AML-193 (cell line): ENCODE measurements around the gene ZBTB7C.

ENCODE experiments used
- DNase-seq, 2 experiments: peaks; one replicate each; lab custom pipeline; 2025; lab: John Stamatoyannopoulos, UW

Gene ZBTB7C

GRCh38 chr18:48215876-48216638 lies 193.1 kb downstream of the ZBTB7C start:
- DNase-seq = no peak

DNA sequence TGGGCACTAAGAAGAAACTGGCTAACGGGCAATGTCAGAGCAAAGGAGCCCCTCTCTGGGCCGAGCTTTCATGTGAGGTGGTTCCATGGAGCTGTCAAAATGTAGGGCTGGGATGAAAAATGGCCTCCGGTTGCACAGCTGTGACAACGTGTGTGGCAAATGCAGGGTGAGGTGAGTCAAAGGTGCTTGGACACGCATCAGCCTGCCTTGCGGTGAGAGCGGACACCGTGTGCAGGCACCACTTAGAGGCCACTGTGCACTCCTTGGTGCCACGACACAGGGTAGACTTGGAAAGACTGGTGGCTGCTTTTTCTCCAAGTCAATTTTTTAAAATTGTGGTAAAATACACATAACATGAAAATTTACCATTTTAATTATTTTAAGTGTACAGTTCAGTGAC lies 195.4 kb downstream of the ZBTB7C start:
- DNase-seq = no peak

GRCh38 chr18:48208432-48209140 lies 200.6 kb downstream of the ZBTB7C start:
- no peak for DNase-seq

DNA sequence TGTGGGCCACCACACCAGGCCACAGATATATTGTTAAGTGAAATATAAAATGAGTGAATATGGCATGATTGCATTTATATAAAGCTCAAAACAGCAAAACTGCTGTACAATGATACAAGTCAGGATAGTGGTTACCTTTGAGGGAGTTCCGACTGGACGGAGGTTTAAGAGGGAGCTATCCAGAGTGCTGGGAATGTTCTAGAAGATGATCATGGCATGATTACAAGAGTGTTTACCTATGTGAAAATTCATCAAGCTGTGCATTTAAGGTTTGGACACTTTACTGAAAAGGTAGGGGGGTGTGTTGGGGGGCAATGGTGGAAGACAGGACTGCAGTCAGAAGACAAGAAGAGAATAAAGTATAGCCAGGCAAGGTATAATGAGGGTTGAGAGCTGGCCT lies 201.4 kb downstream of the ZBTB7C start:
- DNase-seq = no peak

GRCh38 chr18:48206887-48207286 lies 202.3 kb downstream of the ZBTB7C start:
- no peak for DNase-seq

DNA sequence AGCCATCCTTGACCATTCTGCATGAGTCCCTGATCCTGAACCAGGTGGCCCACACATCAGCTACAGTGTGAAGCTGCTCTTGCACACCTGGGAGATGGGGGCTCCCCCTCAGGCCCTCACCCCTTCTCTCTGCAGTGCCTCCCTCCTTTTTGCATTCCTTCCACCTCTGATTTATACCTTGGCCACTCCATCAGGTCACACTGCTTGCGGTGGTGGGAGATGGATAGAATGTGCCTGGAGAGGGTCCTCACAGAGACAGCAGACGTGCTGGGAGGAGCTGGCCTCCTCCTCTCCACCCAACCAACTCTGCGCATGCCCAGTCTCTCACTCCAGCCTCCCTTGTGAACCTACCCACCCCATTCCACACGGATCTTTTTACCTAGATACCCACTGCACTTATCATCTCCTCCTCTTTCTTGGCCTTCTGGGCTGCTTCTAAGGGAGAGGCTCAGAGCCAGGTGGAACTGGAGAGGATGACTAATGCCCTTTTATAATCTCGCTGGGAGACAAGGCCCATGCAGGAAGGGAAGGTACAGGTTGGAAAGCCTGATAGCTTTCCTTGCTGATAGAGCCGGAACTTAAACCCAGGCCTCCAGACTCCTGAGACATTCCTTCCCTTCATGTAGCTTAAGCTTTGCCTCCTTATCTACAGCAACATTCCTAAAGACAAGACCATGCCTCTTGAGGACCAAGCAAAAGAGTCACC lies 205.1 kb downstream of the ZBTB7C start:
- DNase-seq = no peak

DNA sequence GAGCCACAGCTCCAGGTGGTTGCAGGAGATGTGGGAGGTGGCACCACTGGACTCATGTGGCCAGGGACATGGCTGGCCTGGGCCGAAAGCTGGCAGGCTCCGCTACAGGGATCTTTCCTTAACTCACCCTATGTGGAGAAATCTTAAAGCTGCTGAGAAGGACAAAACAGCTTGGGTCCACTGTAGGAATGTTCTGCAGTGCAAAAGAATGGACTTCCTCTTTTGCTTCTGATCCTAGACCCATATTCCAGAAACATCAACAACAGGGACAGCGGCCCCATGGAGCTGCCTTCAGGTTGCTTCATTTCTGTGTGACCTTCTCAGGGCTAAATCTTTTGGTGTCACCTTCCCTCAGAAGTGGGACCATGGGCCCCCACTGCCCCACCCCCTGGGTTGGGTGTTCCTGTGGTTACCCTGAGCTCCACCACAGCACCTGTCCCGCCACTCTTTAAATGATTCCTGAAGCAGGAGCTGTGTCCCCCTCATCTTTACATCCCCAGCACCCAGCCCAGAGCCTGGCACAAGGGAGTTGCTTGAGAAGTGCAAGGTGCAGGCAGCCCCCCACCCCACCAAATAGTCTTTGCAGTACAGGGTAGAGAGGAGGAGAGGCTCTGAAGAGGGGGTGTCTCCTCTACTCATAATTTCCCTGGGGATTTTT lies 205.8 kb downstream of the ZBTB7C start:
- no peak for DNase-seq

DNA sequence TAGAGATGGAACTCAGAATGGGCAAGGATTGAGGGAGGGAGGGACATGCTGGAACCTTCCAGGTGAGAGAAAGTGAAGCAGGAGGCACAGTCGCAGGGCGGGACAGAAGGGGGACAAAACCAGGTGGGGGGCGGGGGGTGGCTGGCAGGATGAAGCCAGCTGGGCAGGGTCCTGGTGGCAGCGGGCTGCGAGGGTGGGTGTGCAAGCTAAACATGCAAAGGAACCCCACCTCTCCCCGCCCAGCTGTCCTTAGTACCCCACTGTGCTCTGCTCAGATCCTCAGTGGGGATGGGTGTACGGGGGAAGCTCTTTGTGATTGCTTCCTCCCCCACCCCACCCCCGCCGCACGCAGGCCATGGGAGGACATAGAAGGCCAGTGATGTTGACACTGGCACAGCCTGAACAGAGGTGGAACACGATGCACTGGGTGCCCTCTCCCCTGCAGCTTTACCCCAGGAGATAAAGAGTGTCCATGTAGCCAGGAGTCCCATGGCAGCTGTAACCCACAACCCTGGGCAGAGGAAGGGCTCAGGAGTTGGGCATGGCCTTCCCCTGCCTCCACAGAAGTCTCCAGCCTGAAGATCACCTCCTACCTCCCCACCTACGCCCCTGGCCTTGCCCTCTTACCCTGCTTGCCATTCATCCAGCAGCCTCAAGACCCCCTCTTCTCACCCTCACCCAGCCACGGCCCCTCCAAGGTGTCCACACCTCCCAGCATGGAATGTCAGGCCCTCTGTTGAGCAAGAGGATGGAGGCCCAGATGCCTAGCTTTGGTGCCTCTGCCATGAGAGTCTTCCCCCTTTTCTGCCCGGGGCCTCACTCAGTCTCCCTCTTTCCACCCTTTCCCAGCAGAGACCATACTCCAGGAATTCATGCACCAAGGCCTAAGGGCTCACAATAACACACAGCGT lies 206.6 kb downstream of the ZBTB7C start:
- no peak for DNase-seq

DNA sequence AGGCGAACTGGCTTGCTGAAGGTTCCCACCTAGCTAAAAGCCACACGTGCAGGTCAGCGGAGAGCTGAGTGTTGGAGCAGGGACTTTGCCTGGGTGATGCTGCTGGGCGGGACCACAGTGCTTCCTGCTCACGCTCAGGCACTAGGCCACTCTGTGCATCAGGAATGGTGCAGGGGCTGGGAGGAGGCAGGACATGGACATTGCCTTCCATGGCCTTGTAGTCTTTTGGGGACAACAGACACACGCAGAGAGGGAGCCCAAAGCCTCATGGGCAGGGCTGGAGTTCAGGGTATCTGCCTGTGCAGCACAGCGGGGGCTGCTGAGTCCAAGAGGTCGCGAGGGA lies 207.2 kb downstream of the ZBTB7C start:
- no peak for DNase-seq

GRCh38 chr18:48201337-48202005 lies 207.7 kb downstream of the ZBTB7C start:
- DNase-seq = no peak

- DNase-seq = no peak
These were observed 208.4 kb downstream of the ZBTB7C start for GRCh38 chr18:48200631-48201336.

- no peak for DNase-seq
These were observed 209.8 kb downstream of the ZBTB7C start for GRCh38 chr18:48199399-48199798.

GRCh38 chr18:48197819-48198218 lies 211.4 kb downstream of the ZBTB7C start:
- no peak for DNase-seq

GRCh38 chr18:48195787-48196186 lies 213.4 kb downstream of the ZBTB7C start:
- DNase-seq = no peak

GRCh38 chr18:48194591-48195181 lies 214.5 kb downstream of the ZBTB7C start:
- DNase-seq = no peak

DNA sequence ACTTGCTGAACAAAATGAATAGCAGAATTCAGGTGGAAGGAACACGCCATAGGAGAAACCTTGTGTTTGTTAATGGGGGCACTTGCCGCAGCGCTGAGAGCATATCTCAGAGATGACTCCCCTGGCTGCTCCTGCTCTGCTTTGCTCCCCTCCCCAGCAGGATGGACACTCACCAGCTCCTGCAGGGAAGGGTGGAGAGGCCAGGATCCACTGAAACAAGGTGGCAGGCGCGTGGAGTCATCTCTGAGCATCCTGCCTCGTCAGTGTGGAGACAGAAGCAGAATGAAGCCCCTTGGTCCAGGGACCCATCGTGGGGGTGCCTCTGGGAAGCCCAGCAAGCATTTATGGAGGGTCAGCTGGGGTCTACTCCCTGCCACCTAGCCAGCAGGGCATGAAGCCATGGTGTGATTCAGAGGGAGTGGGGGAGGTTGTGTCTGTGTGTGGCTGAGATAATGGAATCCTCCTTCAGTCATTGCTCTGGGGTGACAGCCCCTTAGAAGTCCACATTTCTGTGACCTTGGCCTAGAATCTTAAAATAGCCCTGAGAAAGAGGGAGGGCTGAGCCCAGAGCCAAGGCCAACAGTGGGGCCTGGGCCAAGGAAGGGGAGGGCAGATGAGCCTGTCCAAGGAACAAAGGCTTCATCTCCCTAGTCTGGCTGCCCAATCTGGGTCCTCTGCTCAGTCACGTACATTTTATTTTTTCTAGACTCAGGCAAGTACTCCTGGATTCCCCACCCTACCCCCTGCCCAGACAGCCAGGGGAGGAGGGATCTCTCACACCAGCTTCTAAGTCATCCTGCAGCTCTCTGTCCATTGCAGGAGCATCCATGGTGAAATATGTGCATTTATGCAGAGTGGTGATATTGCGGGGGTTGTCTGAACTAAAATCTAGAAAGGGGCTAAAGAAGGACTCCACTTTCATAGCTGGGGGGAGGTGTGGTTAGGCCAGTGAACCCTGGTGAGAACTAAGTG lies 215.4 kb downstream of the ZBTB7C start:
- no peak for DNase-seq

GRCh38 chr18:48192542-48192941 lies 216.6 kb downstream of the ZBTB7C start:
- DNase-seq = no peak

DNA sequence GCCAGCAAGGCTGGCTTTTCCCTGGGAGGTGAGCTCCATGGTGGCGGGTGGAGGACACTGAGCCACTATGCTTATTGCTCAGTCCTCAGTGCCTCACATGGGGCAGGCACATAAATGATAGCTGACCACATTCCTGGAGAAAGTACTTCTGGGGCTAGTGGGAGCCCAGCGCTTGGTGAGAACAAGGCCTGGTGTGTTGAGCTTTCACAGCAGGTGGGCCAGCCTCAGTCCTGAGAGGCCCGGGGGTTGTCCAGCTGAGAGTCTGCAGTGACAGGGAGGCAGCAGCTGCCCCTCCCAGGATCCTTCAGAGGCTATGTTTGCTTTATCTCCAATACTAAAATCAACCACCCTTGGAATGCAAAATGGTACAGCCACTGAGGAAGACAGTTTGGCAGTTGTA lies 217.7 kb downstream of the ZBTB7C start:
- DNase-seq = no peak

- no peak for DNase-seq
These were observed 218.2 kb downstream of the ZBTB7C start for GRCh38 chr18:48190994-48191393.
